IPS-11a (cell line): ENCODE results near the gene CYP2W1.
"Not testable (repeated sequence)": the region's sequence is repeated elsewhere in the genome, so short reads cannot be mapped to it uniquely, and the experiment has no call there.

Experiments used
- H3K4me3 ChIP-seq: one replicate; pipeline ENCODE4 v1.5.1; 2013; ENCODE audit warnings: low read depth, low read length, control low read depth

The CYP2W1 gene, protein sequence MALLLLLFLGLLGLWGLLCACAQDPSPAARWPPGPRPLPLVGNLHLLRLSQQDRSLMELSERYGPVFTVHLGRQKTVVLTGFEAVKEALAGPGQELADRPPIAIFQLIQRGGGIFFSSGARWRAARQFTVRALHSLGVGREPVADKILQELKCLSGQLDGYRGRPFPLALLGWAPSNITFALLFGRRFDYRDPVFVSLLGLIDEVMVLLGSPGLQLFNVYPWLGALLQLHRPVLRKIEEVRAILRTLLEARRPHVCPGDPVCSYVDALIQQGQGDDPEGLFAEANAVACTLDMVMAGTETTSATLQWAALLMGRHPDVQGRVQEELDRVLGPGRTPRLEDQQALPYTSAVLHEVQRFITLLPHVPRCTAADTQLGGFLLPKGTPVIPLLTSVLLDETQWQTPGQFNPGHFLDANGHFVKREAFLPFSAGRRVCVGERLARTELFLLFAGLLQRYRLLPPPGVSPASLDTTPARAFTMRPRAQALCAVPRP

GRCh38 chr7:983004-983615, at the start of gene CYP2W1:
Gene CYP2W1, plus strand, starts transcription at chr7:983181. Its CDS starts 31 bp downstream, at chr7:983212.
- no peak within 1 kb of the TSS for H3K4me3 ChIP-seq

DNA sequence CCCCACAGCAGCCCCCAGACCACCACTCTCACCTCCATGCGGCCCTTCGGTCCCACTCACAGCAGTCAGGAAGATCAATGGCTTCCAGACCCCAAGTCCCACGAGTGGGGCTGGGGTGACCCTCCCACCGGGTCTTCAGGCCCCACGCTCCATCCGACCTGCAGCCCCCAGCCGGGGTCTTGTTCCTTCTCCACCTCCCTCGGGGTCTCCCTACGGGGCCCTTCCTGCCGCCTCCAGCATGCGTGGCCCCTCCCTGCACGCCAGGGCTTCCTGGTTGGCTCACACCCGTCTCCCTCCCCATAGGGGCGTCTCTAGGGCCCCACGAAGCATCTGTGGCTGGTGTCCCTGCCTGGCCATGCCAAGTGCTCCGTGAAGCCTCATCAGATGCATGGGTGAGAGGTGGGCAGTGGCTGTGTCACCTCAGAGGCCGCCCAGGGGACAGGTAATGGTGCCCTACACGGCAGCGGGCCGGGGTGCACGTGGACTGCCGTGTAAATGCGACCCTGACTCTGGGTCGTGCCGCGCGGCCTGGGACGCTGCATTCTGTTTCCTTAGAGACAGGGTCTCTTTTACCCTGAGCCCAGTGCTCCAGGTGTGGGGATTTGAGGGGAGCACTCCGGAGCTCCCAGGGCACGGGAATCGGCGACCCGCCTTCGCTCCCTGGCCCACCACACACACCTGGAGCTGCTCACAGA, 48.4 kb upstream of the CYP2W1 start:
- H3K4me3 ChIP-seq: no peak overlapping the region

DNA sequence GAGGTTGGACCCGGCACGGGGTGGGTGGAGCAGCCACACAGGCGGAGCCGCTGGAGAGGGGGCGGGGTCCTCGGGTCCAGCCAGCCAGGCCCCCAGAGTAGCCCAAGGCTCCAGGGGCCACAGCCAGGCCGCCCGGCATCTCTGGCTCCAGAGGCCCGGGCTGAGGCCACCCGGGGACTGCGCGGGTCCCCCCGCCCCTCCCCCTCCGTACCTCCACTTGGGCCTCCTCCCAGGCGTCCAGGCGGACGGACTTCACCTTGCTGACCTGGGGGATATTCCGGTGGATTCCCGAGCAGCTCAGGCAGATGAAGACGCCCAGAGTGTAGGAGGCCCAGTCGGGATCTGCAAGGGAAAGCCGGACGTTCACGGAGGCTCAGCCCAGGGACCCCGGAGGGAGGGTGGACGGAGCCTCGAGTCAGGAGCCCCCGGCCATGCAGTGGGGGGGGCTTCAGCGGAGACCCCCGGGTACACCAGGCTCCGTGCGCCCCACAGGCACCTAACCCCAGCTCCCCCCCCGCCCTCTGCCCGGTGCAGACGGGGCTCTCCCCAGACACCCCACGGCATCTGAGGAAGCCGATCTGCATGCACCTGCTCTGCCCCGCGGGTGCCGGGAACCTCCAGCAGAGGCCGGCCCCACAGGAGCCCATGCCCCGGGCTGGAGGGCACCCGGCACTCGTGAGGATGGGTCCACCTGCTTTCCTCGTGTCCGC, 47.7 kb upstream of the CYP2W1 start:
- no peak overlapping the region for H3K4me3 ChIP-seq

DNA sequence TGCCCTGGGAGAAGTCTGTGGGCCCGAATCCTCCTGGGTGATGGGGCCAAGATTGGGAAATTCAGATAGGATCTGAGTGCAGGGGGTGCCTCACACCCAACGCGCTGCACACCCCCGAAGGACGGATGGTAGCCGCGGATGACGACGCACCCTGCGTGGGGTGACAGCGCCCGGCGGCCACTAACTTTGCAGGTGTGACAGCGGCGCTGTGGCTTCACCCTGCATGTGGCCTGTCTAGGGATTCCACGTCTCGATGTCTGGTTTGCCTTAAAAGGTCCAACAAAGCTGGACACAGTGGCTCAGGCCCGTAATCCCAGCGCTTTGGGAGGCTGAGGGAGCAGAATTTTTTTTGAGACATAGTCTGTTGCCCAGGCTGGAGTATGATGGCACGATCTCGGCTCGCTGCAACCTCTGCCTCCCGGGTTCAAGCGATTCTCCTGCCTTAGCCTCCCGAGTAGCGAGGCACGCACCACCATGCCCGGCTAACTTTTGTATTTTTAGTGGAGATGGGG, 47.1 kb upstream of the CYP2W1 start:
- H3K4me3 ChIP-seq: no peak overlapping the region

DNA sequence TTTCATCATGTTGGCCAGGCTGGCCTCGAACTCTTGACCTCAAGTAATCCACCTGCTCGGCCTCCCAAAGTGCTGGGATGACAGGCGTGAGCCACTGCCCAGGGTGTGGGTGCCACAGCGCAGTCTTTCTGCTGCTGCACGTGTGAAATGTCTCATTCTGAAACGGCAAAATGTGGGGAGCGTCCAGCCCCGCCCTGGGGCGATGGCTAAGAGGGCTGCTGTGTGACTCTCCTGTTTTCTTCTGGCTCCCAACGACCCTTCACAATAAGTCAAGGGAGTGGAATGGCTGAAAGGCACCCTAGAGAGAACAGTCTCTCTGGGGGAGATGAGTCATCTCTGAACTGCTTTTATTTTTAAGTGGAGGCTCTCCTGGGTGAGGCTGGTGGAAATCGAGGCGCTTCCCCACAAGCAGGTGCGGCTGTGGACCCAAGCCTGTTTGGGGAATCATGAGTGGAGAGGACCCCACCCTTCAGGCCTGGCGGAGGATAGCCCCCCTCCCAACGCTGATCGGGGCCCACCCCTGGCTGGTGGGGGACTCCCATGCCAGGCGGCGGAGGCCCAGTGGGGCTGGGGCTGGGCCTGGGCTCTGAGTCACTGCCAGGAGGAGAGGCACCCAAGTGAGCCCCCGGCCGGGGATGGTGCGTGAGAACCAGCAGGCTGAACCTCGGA, 46.5 kb upstream of the CYP2W1 start:
- no peak overlapping the region for H3K4me3 ChIP-seq

GRCh38 chr7:937856-938484, 45.0 kb upstream of the CYP2W1 start:
- no peak overlapping the region for H3K4me3 ChIP-seq

DNA sequence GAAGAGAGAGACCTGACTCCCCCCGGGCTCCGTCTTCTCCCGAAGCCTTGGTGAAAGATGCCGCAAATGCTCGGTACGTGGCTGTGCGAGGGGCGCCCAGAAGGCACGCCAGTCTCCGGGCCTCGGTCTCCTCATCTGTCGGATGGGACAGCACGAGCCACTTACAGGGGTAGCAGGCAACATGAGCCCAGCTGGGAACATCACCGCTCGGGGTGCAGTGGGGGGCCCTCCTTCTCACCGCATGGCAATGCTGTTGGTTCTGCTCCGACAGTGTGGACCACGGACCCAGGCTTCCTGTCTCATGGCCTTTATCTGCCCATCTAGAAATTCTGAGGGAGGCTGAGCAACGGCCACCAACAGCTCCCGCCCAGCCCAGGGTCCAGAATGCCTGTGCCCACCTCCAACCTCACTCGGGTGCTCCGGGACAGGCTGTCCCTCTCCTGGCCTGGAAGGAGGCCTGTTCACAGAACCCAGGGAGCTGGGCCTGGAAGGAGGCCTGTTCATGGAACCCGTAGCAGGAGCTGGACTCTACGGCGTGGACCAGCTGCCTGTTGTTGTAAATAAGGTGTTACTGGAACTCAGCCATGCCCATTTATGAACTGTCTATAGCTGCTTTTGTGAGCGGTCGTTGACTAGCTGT, 44.3 kb upstream of the CYP2W1 start:
- no peak overlapping the region for H3K4me3 ChIP-seq

DNA sequence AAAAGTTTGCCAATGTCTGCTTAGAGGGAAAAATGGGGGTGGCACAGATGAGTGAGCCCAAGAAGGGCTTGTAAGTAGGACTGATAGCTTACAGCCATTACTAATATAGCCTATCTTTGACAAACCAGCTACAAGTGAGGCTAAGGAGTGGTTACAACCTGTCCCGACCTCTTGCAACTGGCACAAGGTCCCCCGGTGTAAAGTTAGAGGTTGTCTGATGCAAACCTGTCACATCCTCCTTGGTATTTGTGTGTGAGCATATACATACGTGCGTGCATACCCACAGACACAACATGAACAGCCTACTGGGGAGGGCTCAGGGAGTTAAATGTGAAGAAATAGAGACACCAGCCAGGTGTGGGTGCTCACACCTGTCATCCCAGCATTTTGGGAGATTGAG, 43.1 kb upstream of the CYP2W1 start:
- H3K4me3 ChIP-seq: no peak overlapping the region

- no peak overlapping the region for H3K4me3 ChIP-seq
These were observed 42.2 kb upstream of the CYP2W1 start for GRCh38 chr7:940599-941408.

DNA sequence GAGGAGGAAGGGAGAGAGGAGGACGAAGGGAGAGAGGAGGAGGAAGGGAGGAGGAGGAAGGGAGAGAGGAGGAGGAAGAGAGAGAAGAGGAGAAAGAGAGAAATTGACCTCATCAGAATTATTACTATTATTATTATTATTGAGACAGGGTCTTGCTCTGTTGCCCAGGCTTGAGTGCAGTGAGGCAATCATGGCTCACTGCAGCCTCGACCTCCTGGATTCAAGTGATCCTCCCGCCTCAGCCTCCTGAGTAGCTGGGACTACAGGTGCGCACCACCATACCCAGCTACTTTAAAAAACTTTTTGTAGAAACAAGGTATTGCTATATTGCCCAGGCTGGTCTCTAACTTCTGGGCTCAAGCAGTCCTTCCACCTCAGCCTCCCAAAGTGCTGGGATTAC, 39.2 kb upstream of the CYP2W1 start:
- not testable (repeated sequence) for H3K4me3 ChIP-seq

DNA sequence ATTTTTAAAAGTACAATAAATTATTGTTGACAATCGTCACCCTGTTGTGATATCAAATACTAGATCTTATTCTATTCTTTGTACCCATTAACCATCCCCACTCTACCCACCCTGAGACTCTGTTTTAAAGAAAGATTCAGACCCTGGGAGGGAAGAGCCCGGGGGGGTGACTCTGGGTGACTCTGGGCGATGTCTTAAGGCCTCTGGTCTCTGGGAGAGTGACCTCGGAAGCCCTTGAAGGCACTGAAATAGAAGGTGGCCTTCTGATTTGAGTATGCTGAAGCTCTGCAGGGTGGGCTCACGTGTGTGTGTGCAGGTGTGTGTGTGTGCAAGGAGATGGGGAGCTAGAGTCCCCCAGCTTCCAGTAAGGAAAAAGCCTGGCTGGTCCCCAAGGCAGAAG, 38.2 kb upstream of the CYP2W1 start:
- H3K4me3 ChIP-seq: no peak overlapping the region

GRCh38 chr7:945147-945555, 37.8 kb upstream of the CYP2W1 start:
- H3K4me3 ChIP-seq: no peak overlapping the region

DNA sequence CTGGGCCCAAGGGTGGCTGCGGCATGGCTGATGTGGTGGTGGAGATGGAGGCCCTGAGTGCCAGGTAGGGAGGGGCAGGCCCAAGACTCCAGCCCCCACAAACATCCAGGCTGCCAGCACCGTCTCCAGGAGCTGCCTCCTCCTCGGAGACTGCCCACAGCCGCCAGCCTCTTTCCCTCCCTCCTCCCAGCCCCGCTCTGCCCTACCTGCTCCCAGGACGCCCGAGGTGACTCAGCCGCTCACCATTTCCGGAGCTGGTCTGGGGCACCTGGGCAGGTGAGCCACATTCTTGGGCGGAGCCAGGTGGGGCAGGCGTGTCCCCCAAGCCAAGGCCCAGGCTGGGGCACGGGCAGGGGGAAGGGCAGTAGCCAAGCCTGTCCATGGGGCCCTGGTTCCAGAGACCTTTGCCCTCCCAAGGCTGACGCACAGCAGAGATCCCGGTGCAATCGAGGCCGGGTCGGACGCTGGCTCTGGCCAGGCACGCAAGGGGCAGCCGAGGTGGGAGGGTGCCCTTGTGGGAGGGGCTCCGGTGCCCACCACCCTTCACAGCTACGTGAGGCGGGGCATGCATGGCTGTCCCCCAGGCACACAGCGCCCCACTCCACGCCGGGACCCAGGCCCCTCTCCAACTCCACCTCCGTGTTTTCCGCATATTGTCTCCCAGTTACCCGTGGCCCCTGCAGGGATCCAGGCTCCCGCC, 37.3 kb upstream of the CYP2W1 start:
- H3K4me3 ChIP-seq: no peak overlapping the region

GRCh38 chr7:946256-946996, 36.6 kb upstream of the CYP2W1 start:
- H3K4me3 ChIP-seq: no peak overlapping the region

DNA sequence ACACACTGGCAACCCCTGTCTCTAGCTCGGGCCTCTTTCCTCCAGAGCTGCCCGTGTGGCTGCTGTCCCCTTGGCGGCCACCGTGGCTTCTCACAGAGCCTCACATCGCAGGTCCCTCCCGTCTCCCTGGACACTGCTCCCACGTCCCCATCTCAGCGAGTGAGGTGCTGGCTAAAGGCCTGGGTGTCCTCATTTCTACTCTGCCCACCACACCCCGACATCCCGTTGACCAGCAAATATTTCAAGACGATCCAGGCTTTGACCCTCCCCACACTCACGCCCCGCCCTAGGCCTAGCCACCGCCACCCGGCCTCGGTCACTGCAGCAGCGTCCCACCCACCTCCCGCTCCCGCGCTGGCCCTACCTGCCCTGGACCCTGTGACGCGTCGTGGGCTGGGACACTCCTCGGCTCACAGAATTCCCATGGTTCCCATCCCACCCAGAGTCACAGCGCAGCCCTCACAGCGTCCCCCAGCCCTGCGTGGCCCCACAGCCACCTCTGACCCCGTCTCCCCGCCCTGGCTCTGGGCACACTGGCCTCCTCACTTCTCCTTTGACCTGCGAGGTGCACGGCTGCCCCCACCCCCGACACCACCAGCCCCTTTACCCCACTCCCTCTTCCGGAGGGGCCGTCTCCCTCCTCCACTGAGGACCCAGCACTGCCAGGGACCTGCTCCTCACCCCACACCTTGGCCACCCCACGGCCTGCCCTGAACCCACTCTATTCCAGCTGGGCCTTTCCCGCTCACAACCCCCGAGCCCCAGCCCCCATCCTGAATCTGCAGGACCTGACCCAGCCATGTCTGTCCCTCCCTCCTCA, 35.4 kb upstream of the CYP2W1 start:
- no peak overlapping the region for H3K4me3 ChIP-seq
